Endothelial cell of umbilical vein (primary cell): Measurements from ENCODE around the gene CCDC197. TPM values are rescaled to one million over a fixed set of nuclear protein-coding genes. Genes with fewer than 3 reads are reported as not detected.

Experiments used
- BruUV-seq: library from RNA; stranded (reverse); fragments of 400-500 nt; replicated peaks from 2 replicates; lab custom pipeline; 2021; lab: Mats Ljungman, UMichigan
- CTCF ChIA-PET: fragments of 300-600, 350-600 bp; sonication (Branson Sonifier 250); formaldehyde crosslinking; loops from one replicate; lab custom pipeline; 2021; ENCODE audit warnings: antibody characterized with exemption, inconsistent platforms; lab: Charles Lee
- POLR2A ChIA-PET: fragments of 300-600, 350-600 bp; sonication (Branson Sonifier 250); formaldehyde crosslinking; loops from one replicate; lab custom pipeline; 2021; ENCODE audit warnings: antibody characterized with exemption, inconsistent platforms; lab: Charles Lee
- DNase-seq: peaks from one replicate; pipeline ENCODE4 v3.0.0-alpha.2; 2011; ENCODE audit warnings: low read depth, low spot score
- FAIRE-seq: peaks from 2 replicates; lab custom pipeline; 2011; peaks lifted over from hg19 to GRCh38; lab: Jason Lieb, UNC
- H2AFZ ChIP-seq: 2 replicates; pipeline ENCODE4 v1.6.0; 2012; ENCODE audit warnings: low read depth, low read length, control low read depth, inconsistent platforms
- H3K27ac ChIP-seq: 2 replicates; pipeline ENCODE4 v1.5.1; 2011; ENCODE audit warnings: low read depth, mild to moderate bottlenecking, control low read depth, low read length, moderate library complexity; ENCODE audit not compliant: insufficient read depth
- H3K27me3 ChIP-seq, 2 experiments: 2 replicates each; pipeline versions ENCODE4 v1.6.0 to v1.6.1; 2011; ENCODE audit warnings: low read length in 2 of 2, mixed read lengths in 1 of 2; ENCODE audit not compliant: control insufficient read depth in 2 of 2, insufficient read depth in 2 of 2
- H3K36me3 ChIP-seq, 2 experiments: 2 replicates in 1 of 2; 3 replicates in 1 of 2; pipeline ENCODE4 v1.5.1; 2011; ENCODE audit warnings: low read length in 2 of 2, mild to moderate bottlenecking in 1 of 2, moderate library complexity in 1 of 2; ENCODE audit not compliant: control insufficient read depth in 2 of 2, insufficient read depth in 2 of 2; ENCODE audit errors: extremely low read depth in 1 of 2
- H3K4me1 ChIP-seq: 3 replicates; pipeline ENCODE4 v1.5.1; 2011; ENCODE audit warnings: mild to moderate bottlenecking, low read length; ENCODE audit not compliant: control insufficient read depth, insufficient read depth; ENCODE audit errors: extremely low read depth
- H3K4me2 ChIP-seq: 2 replicates; pipeline ENCODE4 v1.6.1; 2011; ENCODE audit warnings: low read length, control low read depth, mixed read lengths; ENCODE audit not compliant: insufficient read depth
- H3K4me3 ChIP-seq, 3 experiments: fragments of 200-600 bp in 1 of 3; sonication (generic), shearing (Covaris generic) in 1 of 3; replicated peaks in 1 of 3; 2 replicates each; pipeline ENCODE4 v1.5.1; 2011 to 2016; ENCODE audit warnings: control low read depth in 3 of 3, low read length in 3 of 3, mild to moderate bottlenecking in 2 of 3, inconsistent platforms in 1 of 3, low read depth in 1 of 3, moderate library complexity in 1 of 3; ENCODE audit not compliant: insufficient read depth in 1 of 3
- H3K79me2 ChIP-seq: 2 replicates; pipeline ENCODE4 v1.6.0; 2012; ENCODE audit warnings: low read length, inconsistent platforms; ENCODE audit not compliant: control insufficient read depth, insufficient read depth
- H3K9ac ChIP-seq: replicated peaks from 2 replicates; pipeline ENCODE3; 2011; ENCODE audit warnings: low read length, control low read depth; ENCODE audit not compliant: insufficient read depth; ENCODE audit errors: extremely low read depth
- H3K9me1 ChIP-seq: replicated peaks from 3 replicates; pipeline ENCODE4 v1.6.0; 2011; ENCODE audit warnings: mild to moderate bottlenecking, low read length; ENCODE audit not compliant: control insufficient read depth, insufficient read depth; ENCODE audit errors: extremely low read depth
- H3K9me3 ChIP-seq: replicated peaks from 2 replicates; pipeline ENCODE4 v1.5.1; 2012; ENCODE audit warnings: low read length, inconsistent platforms; ENCODE audit not compliant: control insufficient read depth, insufficient read depth
- H4K20me1 ChIP-seq: replicated peaks from 2 replicates; pipeline ENCODE3; 2011; ENCODE audit warnings: mild to moderate bottlenecking, low read length; ENCODE audit not compliant: control insufficient read depth, insufficient read depth; ENCODE audit errors: extremely low read depth
- CTCF ChIP-seq, 2 donors: IDR thresholded peaks; 1 replicate in 1 of 2; 2 replicates in 1 of 2; pipeline ENCODE4 v1.5.1; 2011; ENCODE audit warnings: low read length in 2 of 2, mild to moderate bottlenecking in 2 of 2, moderate library complexity in 2 of 2, control low read depth in 1 of 2, inconsistent platforms in 1 of 2, low read depth in 1 of 2; ENCODE audit not compliant: insufficient read depth in 1 of 2; ENCODE audit errors: extremely low read depth in 1 of 2
- EZH2 ChIP-seq: IDR thresholded peaks from 2 replicates; pipeline ENCODE4 v1.6.1; 2012; ENCODE audit warnings: borderline replicate concordance, low read depth, mild to moderate bottlenecking, moderate library complexity, low read length, inconsistent platforms; ENCODE audit not compliant: severe bottlenecking
- FOS ChIP-seq: IDR thresholded peaks from 2 replicates; pipeline ENCODE4 v1.6.1; 2011; ENCODE audit warnings: mild to moderate bottlenecking, low read length, moderate library complexity, borderline replicate concordance; ENCODE audit not compliant: insufficient read depth
- GATA2 ChIP-seq: IDR thresholded peaks from 2 replicates; pipeline ENCODE4 v1.7.0; 2011; ENCODE audit warnings: low read depth, mild to moderate bottlenecking, moderate library complexity, mixed read lengths, low read length; ENCODE audit not compliant: insufficient read length, insufficient read depth
- JUN ChIP-seq: IDR thresholded peaks from 2 replicates; pipeline ENCODE4 v1.6.1; 2011; ENCODE audit warnings: borderline replicate concordance, low read depth; ENCODE audit not compliant: insufficient read length, insufficient read depth
- MYC ChIP-seq: IDR thresholded peaks from one replicate; pipeline ENCODE4 v1.6.1; 2011; ENCODE audit warnings: mild to moderate bottlenecking, low read depth, low read length
- POLR2A ChIP-seq: IDR thresholded peaks from 2 replicates; pipeline ENCODE4 v1.6.1; 2012; ENCODE audit warnings: low read depth, mild to moderate bottlenecking, control low read depth, low read length
- POLR2AphosphoS5 ChIP-seq: IDR thresholded peaks from 2 replicates; pipeline ENCODE4 v1.6.1; 2012; ENCODE audit warnings: low read depth, mild to moderate bottlenecking, control low read depth, low read length, moderate library complexity; ENCODE audit not compliant: insufficient read depth
- dilution Hi-C: fragments of 300-500 bp; cut with MboI; formaldehyde crosslinking; loops from one replicate; pipeline ENCODE4 v1.15.0; 2019; ENCODE audit warnings: low sequenced_read_pairs; ENCODE audit not compliant: extremely low pct_ligation_motif_present
- intact Hi-C: fragments of 100-400 bp; cut with micrococcal nuclease; formaldehyde crosslinking; loops from one replicate; pipeline ENCODE4 v1.10.0; 2022
- polyA plus RNA-seq, 4 experiments: library from polyadenylated mRNA; depleted of rRNA in 3 of 4; stranded (reverse) in 3 of 4; unstranded in 1 of 4; fragments of >200 nt; gene quantifications; 2 replicates each; pipeline versions ENCODE4 v1.2.1 to v1.2.3, GENCODE V29; 2011 to 2012; ENCODE audit warnings: missing spikeins in 1 of 4
- total RNA-seq: library from RNA; stranded (reverse); gene quantifications from 2 replicates; pipeline ENCODE4 v1.2.3, GENCODE V29; 2021
- TF ChIP-seq, protein P1 (sequence below): IDR thresholded peaks from 2 replicates; pipeline ENCODE4 v1.6.1; 2011; ENCODE audit not compliant: insufficient read depth, insufficient read length

Gene CCDC197
- total and polyA plus RNA-seq, 2 donors (not counting 3 experiments of a cell fraction or from before 2014, with no cell fraction given) = not detected

DNA sequence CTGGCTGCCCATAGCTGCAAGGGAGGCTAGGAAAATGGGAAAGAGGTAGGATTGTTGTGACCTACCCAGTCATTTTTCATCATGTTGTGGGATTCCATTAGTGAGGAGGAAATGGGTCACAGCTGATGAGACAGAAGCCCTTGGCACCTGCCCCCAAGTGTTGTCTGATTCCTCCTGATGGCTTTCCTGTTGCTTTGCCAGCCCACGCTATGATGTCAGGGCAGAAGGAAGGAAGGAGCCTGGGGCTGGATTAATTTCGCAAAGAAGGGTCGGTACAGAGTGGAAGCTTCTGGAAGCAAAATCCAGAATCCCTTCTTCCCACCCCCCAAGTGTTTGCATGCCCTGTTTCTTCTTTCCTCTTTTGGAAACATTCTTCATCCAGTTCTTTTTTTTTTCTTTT, 37.8 kb downstream of the CCDC197 start:
- ChIA-PET POLR2A (no interaction called here), CTCF (interaction anchor here (0.7 to 10.5 kb wide), 13 partner anchors 9 to 145 kb away, joined by 3 to 347 read pairs (median 8); partner anchors contain the start of genes DDX24, IFI27L1, IFI27L2 and PPP4R4)
- H3K27ac ChIP-seq = no peak overlapping the region
- DNase-seq (no peak), FAIRE-seq (no peak)
- TF ChIP-seq, protein P1, sequence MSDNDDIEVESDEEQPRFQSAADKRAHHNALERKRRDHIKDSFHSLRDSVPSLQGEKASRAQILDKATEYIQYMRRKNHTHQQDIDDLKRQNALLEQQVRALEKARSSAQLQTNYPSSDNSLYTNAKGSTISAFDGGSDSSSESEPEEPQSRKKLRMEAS = no peak
- TF ChIP-seq FOS (no peak), POLR2AphosphoS5 (no peak), JUN (no peak), POLR2A (no peak), CTCF (IDR thresholded peaks at IDR 0.05; ENCODE audit: extremely low read depth in 1 of 2, insufficient read depth in 1 of 2, low read depth in 1 of 2, low read length in 2 of 2) (no peak), MYC (no peak), GATA2 (no peak), EZH2 (no peak)
- no peak overlapping the region for H3K4me2 ChIP-seq
- no peaks in the 10 kb centered on the region for H3K27me3 ChIP-seq
- H3K9ac ChIP-seq = no peak overlapping the region
- BruUV-seq = no TSS peak
- no peaks in the 10 kb centered on the region for H3K36me3 ChIP-seq
- dilution Hi-C loops (no loop called here), intact Hi-C loops (no loop called here)
- no peaks in the 10 kb centered on the region for H4K20me1 ChIP-seq
- H3K4me1 ChIP-seq = no peaks in the 10 kb centered on the region
- no peaks in the 10 kb centered on the region for H3K9me1 ChIP-seq
- H3K9me3 ChIP-seq = no peaks in the 10 kb centered on the region
- H2AFZ ChIP-seq = no peak overlapping the region
- H3K79me2 ChIP-seq = no peaks in the 10 kb centered on the region
- H3K4me3 ChIP-seq = no peak overlapping the region
